GF-D8 (cell line): ENCODE data around the gene INPP5A.
"Not testable (repeated sequence)": the region's sequence is repeated elsewhere in the genome, so short reads cannot be mapped to it uniquely, and the experiment has no call there.

Experiments
- DNase-seq: peaks from one replicate; lab custom pipeline; 2025; lab: John Stamatoyannopoulos, UW

INPP5A gene

GRCh38 chr10:132537684-132538001 lies at the start of gene INPP5A:
INPP5A (plus strand) TSS chr10:132537787; CDS start chr10:132538097, 310 bp downstream.
- no peak for DNase-seq

GRCh38 chr10:132488231-132488821 lies 49.3 kb upstream of the INPP5A start:
- DNase-seq: no peak

- no peak for DNase-seq
These were observed 48.4 kb upstream of the INPP5A start for GRCh38 chr10:132489053-132489703.

GRCh38 chr10:132489704-132490534 lies 47.7 kb upstream of the INPP5A start:
- DNase-seq: no peak

- DNase-seq: not testable (repeated sequence)
These were observed 46.1 kb upstream of the INPP5A start for GRCh38 chr10:132491534-132491933.

GRCh38 chr10:132492323-132493025 lies 45.1 kb upstream of the INPP5A start:
- DNase-seq: no peak

- no peak for DNase-seq
These were observed 44.3 kb upstream of the INPP5A start for GRCh38 chr10:132493246-132493755.

GRCh38 chr10:132493756-132494290 lies 43.8 kb upstream of the INPP5A start:
- DNase-seq: no peak

- DNase-seq: no peak
These were observed 42.5 kb upstream of the INPP5A start for GRCh38 chr10:132494866-132495630.

- no peak for DNase-seq
These were observed 41.1 kb upstream of the INPP5A start for GRCh38 chr10:132496360-132497062.

GRCh38 chr10:132497063-132497680 lies 40.4 kb upstream of the INPP5A start:
- peak; percentile 4 for DNase-seq

GRCh38 chr10:132497861-132498561 lies 39.6 kb upstream of the INPP5A start:
- no peak for DNase-seq

- DNase-seq: no peak
These were observed 38.8 kb upstream of the INPP5A start for GRCh38 chr10:132498562-132499366.

GRCh38 chr10:132499367-132499685 lies 38.3 kb upstream of the INPP5A start:
- no peak for DNase-seq

GRCh38 chr10:132500781-132501415 lies 36.7 kb upstream of the INPP5A start:
- DNase-seq: no peak

- DNase-seq: no peak
These were observed 34.9 kb upstream of the INPP5A start for GRCh38 chr10:132502544-132503300.

- DNase-seq: no peak
These were observed 33.8 kb upstream of the INPP5A start for GRCh38 chr10:132503581-132504421.
